Tibial artery (tissue), 4 donors: ENCODE results near the gene SLC22A13.

ENCODE experiments used
- DNase-seq, 2 donors: peaks; one replicate each; pipeline ENCODE4 v3.0.0-alpha.2; 2019
- H3K27ac ChIP-seq, 2 donors: fragments of 200-600 bp; sonication (generic) in 1 of 2; 1 replicate in 1 of 2; 2 replicates in 1 of 2; pipeline ENCODE4 v1.5.1; 2018 to 2019; ENCODE audit warnings: mild to moderate bottlenecking in 1 of 2
- H3K27me3 ChIP-seq, 2 donors: fragments of 200-600 bp; sonication (generic) in 1 of 2; one replicate each; pipeline versions ENCODE4 v1.5.1 to v1.6.0; 2016 to 2019
- H3K36me3 ChIP-seq, 3 donors: fragments of 200-600 bp; sonication (generic) in 2 of 3; one replicate each; pipeline ENCODE4 v1.5.1; 2016 to 2019; ENCODE audit warnings: mild to moderate bottlenecking in 2 of 3
- H3K4me1 ChIP-seq, 4 donors: fragments of 200-600 bp; sonication (generic) in 2 of 4; 1 replicate in 3 of 4; 2 replicates in 1 of 4; pipeline ENCODE4 v1.5.1; 2016 to 2019
- H3K4me3 ChIP-seq, 2 donors: fragments of 200-600 bp; sonication (generic) in 1 of 2; 1 replicate in 1 of 2; 2 replicates in 1 of 2; pipeline ENCODE4 v1.5.1; 2018 to 2019; ENCODE audit warnings: mild to moderate bottlenecking in 2 of 2
- H3K9me3 ChIP-seq, 3 donors: fragments of 200-600 bp; sonication (generic) in 1 of 3; one replicate each; pipeline ENCODE4 v1.5.1; 2016 to 2019
- CTCF ChIP-seq, 2 experiments: fragments of 200-600 bp in 1 of 2; fragments of 450-650 bp in 1 of 2; IDR thresholded peaks; one replicate each; pipeline ENCODE4 v1.5.1; 2017 to 2019; ENCODE audit warnings: antibody characterized with exemption in 2 of 2, mild to moderate bottlenecking in 1 of 2, moderate library complexity in 1 of 2
- intact Hi-C: fragments of 100-400 bp; cut with DNase I; formaldehyde crosslinking; loops from one replicate; pipeline ENCODE4 v1.15.0; 2023; ENCODE audit warnings: low total_unique reads

SLC22A13 gene, protein sequence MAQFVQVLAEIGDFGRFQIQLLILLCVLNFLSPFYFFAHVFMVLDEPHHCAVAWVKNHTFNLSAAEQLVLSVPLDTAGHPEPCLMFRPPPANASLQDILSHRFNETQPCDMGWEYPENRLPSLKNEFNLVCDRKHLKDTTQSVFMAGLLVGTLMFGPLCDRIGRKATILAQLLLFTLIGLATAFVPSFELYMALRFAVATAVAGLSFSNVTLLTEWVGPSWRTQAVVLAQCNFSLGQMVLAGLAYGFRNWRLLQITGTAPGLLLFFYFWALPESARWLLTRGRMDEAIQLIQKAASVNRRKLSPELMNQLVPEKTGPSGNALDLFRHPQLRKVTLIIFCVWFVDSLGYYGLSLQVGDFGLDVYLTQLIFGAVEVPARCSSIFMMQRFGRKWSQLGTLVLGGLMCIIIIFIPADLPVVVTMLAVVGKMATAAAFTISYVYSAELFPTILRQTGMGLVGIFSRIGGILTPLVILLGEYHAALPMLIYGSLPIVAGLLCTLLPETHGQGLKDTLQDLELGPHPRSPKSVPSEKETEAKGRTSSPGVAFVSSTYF

GRCh38 chr3:38265604-38266307, at the start of gene SLC22A13:
TSS of gene SLC22A13 (plus strand) at chr3:38265812. CDS start at chr3:38265861, 49 bp downstream.
- no peaks in the 10 kb centered on the region for H3K9me3 ChIP-seq
- intact Hi-C loops = no loop called here

DNA sequence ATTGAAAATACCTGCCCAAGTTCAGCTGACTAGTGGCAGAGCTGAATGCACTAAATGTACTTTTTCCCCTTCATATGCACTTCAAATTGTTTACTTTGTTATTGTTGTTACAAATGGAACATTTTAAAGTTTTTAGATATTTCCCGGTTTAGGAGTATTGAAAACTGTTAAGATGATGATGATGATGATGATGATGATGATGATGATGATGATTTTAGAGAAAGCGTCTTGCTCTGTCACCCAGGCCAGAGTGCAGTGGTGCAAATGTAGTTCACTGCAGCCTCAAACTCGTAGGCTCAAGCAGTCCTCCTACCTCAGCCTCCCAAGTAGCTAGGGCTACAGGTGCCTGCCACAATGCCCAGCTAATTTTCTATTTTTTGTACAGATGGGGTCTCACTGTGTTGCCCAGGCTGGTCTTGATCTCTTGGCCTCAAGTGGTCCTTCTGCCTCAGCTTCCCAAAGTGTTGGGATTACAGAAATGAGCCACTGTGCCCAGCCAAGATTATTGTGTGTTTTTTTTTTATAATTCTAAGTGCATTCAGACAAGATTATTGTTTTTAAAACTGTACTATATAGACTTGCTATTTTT, 45.9 kb upstream of the SLC22A13 start:
- no peak for DNase-seq
- H3K27me3 ChIP-seq = no peaks in the 10 kb centered on the region
- no peak overlapping the region for H3K4me3 ChIP-seq
- no peaks in the 10 kb centered on the region for H3K9me3 ChIP-seq
- H3K4me1 ChIP-seq = no peaks in the 10 kb centered on the region
- no peak for TF ChIP-seq CTCF (IDR thresholded peaks at IDR 0.05)
- intact Hi-C loops = no loop called here
- H3K36me3 ChIP-seq = peaks cover 23 to 24% (median 23%) of the 10 kb centered on the region in 3 donors
- H3K27ac ChIP-seq = no peak overlapping the region

More at GRCh38 chr3:38265604-38266307, at the start of gene SLC22A13:
- no peaks in the 10 kb centered on the region for H3K4me1 ChIP-seq
- H3K27me3 ChIP-seq = no peaks in the 10 kb centered on the region
- H3K36me3 ChIP-seq = peaks cover 0 to 4% (median 0%) of the 10 kb centered on the region in 3 donors
- no peak for DNase-seq
- H3K27ac ChIP-seq = no peak within 1 kb of the TSS
- TF ChIP-seq CTCF (IDR thresholded peaks at IDR 0.05) = no peak
- H3K4me3 ChIP-seq = no peak within 1 kb of the TSS

DNA sequence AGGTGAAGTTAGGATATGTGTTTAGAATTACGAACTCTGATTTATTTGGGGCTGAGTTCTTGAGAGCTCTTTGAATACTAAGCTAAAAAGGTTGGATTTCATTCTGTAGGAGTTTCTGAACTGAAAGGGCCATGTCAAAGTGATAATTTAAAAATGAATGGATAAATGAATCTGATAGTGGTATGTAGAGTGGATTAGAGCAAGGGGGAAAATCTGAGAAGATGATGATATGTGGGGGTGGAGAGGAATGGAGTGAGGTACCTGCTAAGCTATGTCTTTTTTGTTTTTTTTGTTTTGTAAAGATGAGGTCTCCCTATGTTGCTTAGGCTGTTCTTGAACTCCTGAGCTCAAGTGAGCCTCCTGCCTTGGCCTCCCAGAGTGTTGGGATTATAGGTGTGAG, 44.6 kb upstream of the SLC22A13 start:
- H3K4me1 ChIP-seq = no peaks in the 10 kb centered on the region
- intact Hi-C loops = no loop called here
- H3K27me3 ChIP-seq = no peaks in the 10 kb centered on the region
- H3K36me3 ChIP-seq = peaks cover 27 to 34% (median 31%) of the 10 kb centered on the region in 3 donors
- H3K9me3 ChIP-seq = no peaks in the 10 kb centered on the region
- DNase-seq = no peak
- H3K4me3 ChIP-seq = no peak overlapping the region
- TF ChIP-seq CTCF (IDR thresholded peaks at IDR 0.05) = no peak
- H3K27ac ChIP-seq = no peak overlapping the region

GRCh38 chr3:38222032-38222634, 43.5 kb upstream of the SLC22A13 start:
- DNase-seq = no peak
- no peak overlapping the region for H3K27ac ChIP-seq
- peaks cover 20 to 38% (median 24%) of the 10 kb centered on the region in 3 donors for H3K36me3 ChIP-seq
- intact Hi-C loops = no loop called here
- H3K4me1 ChIP-seq = no peaks in the 10 kb centered on the region
- H3K4me3 ChIP-seq = no peak overlapping the region
- no peak for TF ChIP-seq CTCF (IDR thresholded peaks at IDR 0.05)
- no peaks in the 10 kb centered on the region for H3K9me3 ChIP-seq
- H3K27me3 ChIP-seq = no peaks in the 10 kb centered on the region

- TF ChIP-seq CTCF (IDR thresholded peaks at IDR 0.05) = no peak
- Histone ChIP-seq H3K27me3 (no peaks in the 10 kb centered on the region), H3K9me3 (no peaks in the 10 kb centered on the region), H3K27ac (no peak overlapping the region), H3K4me3 (no peak overlapping the region), H3K36me3 (peaks cover 23 to 38% (median 29%) of the 10 kb centered on the region in 3 donors), H3K4me1 (peaks cover 0 to 16% (median 4%) of the 10 kb centered on the region in 4 donors)
- intact Hi-C loops = no loop called here
- no peak for DNase-seq
Measured at GRCh38 chr3:38224357-38224756, 41.3 kb upstream of the SLC22A13 start.
